ENCODE results near the gene PATJ.

PATJ gene

DNA sequence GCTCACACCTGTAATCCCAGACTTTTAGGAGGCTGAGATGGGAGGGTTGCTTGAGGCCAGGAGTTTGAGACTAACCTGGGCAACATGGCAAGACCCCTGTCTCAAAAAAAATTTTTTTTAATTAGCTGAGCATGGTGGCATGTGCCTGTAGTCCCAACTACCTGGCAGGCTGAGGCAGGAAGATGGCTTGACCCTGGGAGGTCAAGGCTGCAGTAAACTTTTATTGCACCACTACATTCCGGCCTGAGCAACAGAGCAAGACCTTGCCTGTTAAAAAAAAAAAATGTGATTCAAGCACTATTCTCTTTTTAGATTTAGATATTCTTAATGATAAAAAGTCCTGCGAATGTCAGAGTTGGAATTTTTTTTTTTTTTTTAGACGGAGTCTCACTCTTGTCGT, 349.8 kb downstream of the PATJ start:
- Histone ChIP-seq H3K36me3 (ENCODE audit: insufficient read depth, low read length) (no peaks in the 10 kb centered on the region), H3K9me3 (ENCODE audit: low read depth, low read length) (no peaks in the 10 kb centered on the region), H3K27ac (no peak overlapping the region), H3K9ac (ENCODE audit: insufficient read length) (no peak overlapping the region), H3K4me3 (no peak overlapping the region)
- no peak for DNase-seq (ENCODE audit: low read depth, low spot score)
- no peak for TF ChIP-seq EZH2 (IDR thresholded peaks at IDR 0.05)
- TF ChIP-seq FOXP2 (optimal IDR thresholded peaks at IDR 0.05; ENCODE audit: control extremely low read depth, extremely low read length, insufficient read depth), result no peak
- no peak for TF ChIP-seq POLR2AphosphoS5 (IDR thresholded peaks at IDR 0.05; ENCODE audit: borderline replicate concordance, low read depth, low read length)

DNA sequence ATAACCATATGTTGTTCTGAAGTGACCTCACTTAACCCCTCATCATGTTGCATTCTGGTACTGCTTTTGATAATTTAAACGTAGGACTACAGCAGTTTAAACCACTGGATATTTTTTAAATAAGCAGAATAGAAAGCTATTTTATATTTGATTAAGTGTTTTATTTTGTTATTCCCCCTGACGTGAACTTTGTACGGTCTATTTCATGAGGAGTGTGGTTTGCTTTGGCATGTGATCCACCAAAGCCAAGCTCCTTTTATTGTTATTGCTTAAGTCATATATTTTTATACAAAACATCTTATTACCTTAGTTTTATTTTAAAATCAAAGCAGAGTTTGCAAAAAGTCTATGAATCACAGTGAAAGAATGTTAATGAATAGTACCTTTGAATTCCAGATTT, 351.0 kb downstream of the PATJ start:
- H3K27ac ChIP-seq, result no peak overlapping the region
- H3K9ac ChIP-seq (ENCODE audit: insufficient read length), result no peak overlapping the region
- H3K9me3 ChIP-seq (ENCODE audit: low read depth, low read length), result no peaks in the 10 kb centered on the region

DNA sequence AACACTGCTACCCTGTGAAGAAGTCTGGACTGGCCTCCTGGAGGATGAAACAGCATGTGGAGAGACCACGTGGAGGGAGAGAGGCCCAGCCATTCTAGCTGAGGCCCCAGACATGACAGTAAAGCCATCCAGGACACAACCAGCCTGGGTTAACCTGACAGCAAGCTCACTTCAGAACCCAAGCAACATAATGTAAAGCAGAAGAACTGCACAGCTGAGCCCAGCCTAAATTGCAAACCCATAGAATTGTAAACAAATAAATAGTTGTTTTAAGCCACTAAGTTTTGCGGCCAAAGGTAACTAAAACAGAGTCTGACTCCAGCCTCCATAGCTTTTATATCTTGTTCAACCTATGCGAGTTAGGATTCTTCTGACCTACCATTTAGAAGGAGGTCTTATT, 355.2 kb downstream of the PATJ start:
- no peak overlapping the region for H3K4me3 ChIP-seq
- H3K27ac ChIP-seq, result no peak overlapping the region
- TF ChIP-seq EZH2 (IDR thresholded peaks at IDR 0.05), result no peak
- no peak for TF ChIP-seq FOXP2 (optimal IDR thresholded peaks at IDR 0.05; ENCODE audit: control extremely low read depth, extremely low read length, insufficient read depth)
- no peak for TF ChIP-seq POLR2AphosphoS5 (IDR thresholded peaks at IDR 0.05; ENCODE audit: borderline replicate concordance, low read depth, low read length)
- no peaks in the 10 kb centered on the region for H3K9me3 ChIP-seq (ENCODE audit: low read depth, low read length)
- H3K36me3 ChIP-seq (ENCODE audit: insufficient read depth, low read length), result no peaks in the 10 kb centered on the region
- DNase-seq (ENCODE audit: low read depth, low spot score), result no peak
- no peak overlapping the region for H3K9ac ChIP-seq (ENCODE audit: insufficient read length)

More for the DNA sequence above, 351.0 kb downstream of the PATJ start:
- TF ChIP-seq POLR2AphosphoS5 (IDR thresholded peaks at IDR 0.05; ENCODE audit: borderline replicate concordance, low read depth, low read length) (no peak), EZH2 (IDR thresholded peaks at IDR 0.05) (no peak), FOXP2 (optimal IDR thresholded peaks at IDR 0.05; ENCODE audit: control extremely low read depth, extremely low read length, insufficient read depth) (no peak)
- DNase-seq (ENCODE audit: low read depth, low spot score), result no peak
- Histone ChIP-seq H3K4me3 (no peak overlapping the region), H3K36me3 (ENCODE audit: insufficient read depth, low read length) (no peaks in the 10 kb centered on the region)

DNA sequence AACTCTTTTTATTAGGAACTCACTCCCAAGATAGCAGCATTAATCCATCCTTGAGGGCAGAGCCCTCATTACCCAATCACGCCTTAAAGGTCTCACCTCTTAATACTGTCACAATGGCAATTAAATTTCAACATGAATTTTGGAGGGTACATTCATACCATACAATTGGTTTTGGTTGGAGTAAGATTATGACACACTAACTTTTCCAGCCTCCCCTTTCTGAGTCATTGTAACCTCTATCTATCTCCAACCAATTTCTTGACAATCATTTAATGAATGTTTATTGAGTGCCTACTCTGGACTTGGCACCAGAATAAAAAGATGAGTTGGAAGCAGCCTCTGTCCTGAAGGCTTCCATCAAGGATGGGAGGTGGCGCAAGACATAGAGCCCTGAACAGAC, 358.2 kb downstream of the PATJ start:
- Histone ChIP-seq H3K9ac (ENCODE audit: insufficient read length) (no peak overlapping the region), H3K9me3 (ENCODE audit: low read depth, low read length) (no peaks in the 10 kb centered on the region), H3K27ac (no peak overlapping the region), H3K4me3 (no peak overlapping the region), H3K36me3 (ENCODE audit: insufficient read depth, low read length) (no peaks in the 10 kb centered on the region)
- TF ChIP-seq POLR2AphosphoS5 (IDR thresholded peaks at IDR 0.05; ENCODE audit: borderline replicate concordance, low read depth, low read length), result no peak
- no peak for TF ChIP-seq FOXP2 (optimal IDR thresholded peaks at IDR 0.05; ENCODE audit: control extremely low read depth, extremely low read length, insufficient read depth)
- TF ChIP-seq EZH2 (IDR thresholded peaks at IDR 0.05), result no peak
- no peak for DNase-seq (ENCODE audit: low read depth, low spot score)

DNA sequence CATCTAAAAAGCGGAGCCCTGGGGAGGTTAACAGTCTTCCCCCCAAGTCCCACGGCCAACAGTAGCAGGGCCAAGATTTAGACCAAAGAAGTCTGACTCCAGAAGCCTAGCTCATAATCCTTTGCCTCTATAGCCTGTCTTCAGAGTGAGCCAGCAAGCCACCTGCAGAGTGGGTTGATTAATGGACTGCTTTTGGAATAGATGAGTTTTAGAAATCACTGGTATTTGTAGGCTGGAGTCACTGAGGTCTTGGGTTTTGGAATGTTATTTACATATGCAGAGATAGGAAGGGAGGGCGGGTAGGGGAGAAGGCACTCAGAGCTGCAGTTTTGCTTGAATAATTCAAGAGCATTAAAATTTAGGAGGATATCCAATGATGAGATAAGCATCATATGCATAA, 361.6 kb downstream of the PATJ start:
- TF ChIP-seq EZH2 (IDR thresholded peaks at IDR 0.05), result no peak
- no peak for TF ChIP-seq FOXP2 (optimal IDR thresholded peaks at IDR 0.05; ENCODE audit: control extremely low read depth, extremely low read length, insufficient read depth)
- no peak for TF ChIP-seq POLR2AphosphoS5 (IDR thresholded peaks at IDR 0.05; ENCODE audit: borderline replicate concordance, low read depth, low read length)

DNA sequence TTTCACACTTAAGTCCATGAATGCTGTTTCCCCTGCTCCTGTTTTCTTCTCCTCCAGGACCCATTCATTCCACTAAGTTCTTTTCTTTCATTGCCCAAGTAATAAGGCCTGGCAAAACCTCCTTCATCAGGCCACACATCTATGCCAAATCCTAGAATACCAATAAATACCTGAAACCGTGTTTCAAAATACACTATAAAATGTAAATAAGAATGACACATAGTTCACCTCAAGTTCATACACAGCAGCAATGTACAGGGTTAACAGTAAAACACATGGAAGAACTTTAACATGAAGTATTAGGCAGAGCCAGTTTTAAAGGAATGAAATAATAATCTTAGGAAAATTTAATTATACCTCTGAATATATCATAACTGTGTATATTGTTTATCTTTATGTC, 365.6 kb downstream of the PATJ start:
- Histone ChIP-seq H3K9ac (ENCODE audit: insufficient read length) (no peak overlapping the region), H3K9me3 (ENCODE audit: low read depth, low read length) (no peaks in the 10 kb centered on the region), H3K4me3 (no peak overlapping the region), H3K36me3 (ENCODE audit: insufficient read depth, low read length) (no peaks in the 10 kb centered on the region), H3K27ac (no peak overlapping the region)
- TF ChIP-seq EZH2 (IDR thresholded peaks at IDR 0.05), result no peak
- TF ChIP-seq FOXP2 (optimal IDR thresholded peaks at IDR 0.05; ENCODE audit: control extremely low read depth, extremely low read length, insufficient read depth), result no peak
- no peak for TF ChIP-seq POLR2AphosphoS5 (IDR thresholded peaks at IDR 0.05; ENCODE audit: borderline replicate concordance, low read depth, low read length)
- DNase-seq (ENCODE audit: low read depth, low spot score), result no peak

More for the DNA sequence above, 361.6 kb downstream of the PATJ start:
- no peaks in the 10 kb centered on the region for H3K9me3 ChIP-seq (ENCODE audit: low read depth, low read length)
- H3K9ac ChIP-seq (ENCODE audit: insufficient read length), result no peak overlapping the region
- H3K36me3 ChIP-seq (ENCODE audit: insufficient read depth, low read length), result no peaks in the 10 kb centered on the region
- no peak overlapping the region; the same call in 1 of the 2 replicates for H3K27ac ChIP-seq
- no peak for DNase-seq (ENCODE audit: low read depth, low spot score)
- H3K4me3 ChIP-seq, result no peak overlapping the region

DNA sequence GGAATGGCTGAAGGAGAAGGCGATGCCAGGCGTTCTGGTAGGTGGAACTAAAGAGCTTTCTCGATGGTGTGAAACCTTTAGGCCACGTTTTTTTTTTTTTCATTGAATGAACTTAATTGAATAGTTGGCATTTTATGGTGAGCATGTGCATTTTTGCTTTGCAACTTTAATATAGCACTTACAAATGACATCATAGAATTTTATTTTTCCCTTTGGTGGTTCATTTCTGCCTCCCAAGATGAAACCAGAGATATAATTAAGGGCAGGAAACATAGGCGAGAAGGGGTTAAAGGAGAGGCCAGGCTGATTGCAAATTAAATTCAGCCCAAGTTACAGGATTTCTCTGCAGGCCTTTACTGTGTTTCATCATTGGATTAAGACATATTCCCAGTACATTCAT, 366.8 kb downstream of the PATJ start:
- Histone ChIP-seq H3K36me3 (ENCODE audit: insufficient read depth, low read length) (no peaks in the 10 kb centered on the region), H3K9ac (ENCODE audit: insufficient read length) (no peak overlapping the region), H3K9me3 (ENCODE audit: low read depth, low read length) (no peaks in the 10 kb centered on the region), H3K4me3 (no peak overlapping the region), H3K27ac (no peak overlapping the region)
- TF ChIP-seq FOXP2 (optimal IDR thresholded peaks at IDR 0.05; ENCODE audit: control extremely low read depth, extremely low read length, insufficient read depth), result no peak
- no peak for TF ChIP-seq POLR2AphosphoS5 (IDR thresholded peaks at IDR 0.05; ENCODE audit: borderline replicate concordance, low read depth, low read length)
- no peak for TF ChIP-seq EZH2 (IDR thresholded peaks at IDR 0.05)
- DNase-seq (ENCODE audit: low read depth, low spot score), result no peak

DNA sequence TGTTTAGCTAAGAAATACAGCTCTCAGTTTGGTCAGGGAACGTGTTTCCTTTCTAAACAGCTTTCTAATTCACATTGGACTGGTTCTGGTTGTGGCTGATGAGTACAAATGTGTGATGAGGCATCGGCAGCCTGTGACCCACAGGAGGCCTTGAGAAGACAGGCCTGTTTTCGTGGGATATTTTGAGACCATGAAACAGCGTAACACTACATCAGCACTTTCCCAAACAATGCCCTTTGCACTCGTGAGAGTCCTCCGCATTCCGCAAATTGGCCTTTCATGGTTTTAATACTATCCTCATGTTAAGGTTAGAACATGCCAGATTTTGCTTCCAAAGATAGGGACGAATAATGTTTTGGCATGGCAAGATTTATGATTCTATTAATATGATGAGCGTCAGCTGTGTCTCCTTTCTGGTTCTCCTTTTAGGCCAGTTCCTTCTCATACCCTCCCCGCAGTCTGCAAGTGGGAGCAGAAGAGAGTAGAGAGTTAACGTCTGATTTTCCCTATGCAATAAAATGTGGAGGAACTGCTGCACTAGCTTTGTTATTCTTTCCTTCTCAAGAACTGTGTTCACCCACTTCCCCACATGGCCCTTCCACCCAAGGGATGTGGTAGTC, 368.0 kb downstream of the PATJ start:
- no peak overlapping the region for H3K9ac ChIP-seq (ENCODE audit: insufficient read length)
- H3K27ac ChIP-seq, result no peak overlapping the region
- H3K36me3 ChIP-seq (ENCODE audit: insufficient read depth, low read length), result no peaks in the 10 kb centered on the region
- H3K9me3 ChIP-seq (ENCODE audit: low read depth, low read length), result no peaks in the 10 kb centered on the region
- TF ChIP-seq FOXP2 (optimal IDR thresholded peaks at IDR 0.05; ENCODE audit: control extremely low read depth, extremely low read length, insufficient read depth), result no peak
- TF ChIP-seq EZH2 (IDR thresholded peaks at IDR 0.05), result no peak
- no peak for TF ChIP-seq POLR2AphosphoS5 (IDR thresholded peaks at IDR 0.05; ENCODE audit: borderline replicate concordance, low read depth, low read length)
- no peak for DNase-seq (ENCODE audit: low read depth, low spot score)
- H3K4me3 ChIP-seq, result no peak overlapping the region

DNA sequence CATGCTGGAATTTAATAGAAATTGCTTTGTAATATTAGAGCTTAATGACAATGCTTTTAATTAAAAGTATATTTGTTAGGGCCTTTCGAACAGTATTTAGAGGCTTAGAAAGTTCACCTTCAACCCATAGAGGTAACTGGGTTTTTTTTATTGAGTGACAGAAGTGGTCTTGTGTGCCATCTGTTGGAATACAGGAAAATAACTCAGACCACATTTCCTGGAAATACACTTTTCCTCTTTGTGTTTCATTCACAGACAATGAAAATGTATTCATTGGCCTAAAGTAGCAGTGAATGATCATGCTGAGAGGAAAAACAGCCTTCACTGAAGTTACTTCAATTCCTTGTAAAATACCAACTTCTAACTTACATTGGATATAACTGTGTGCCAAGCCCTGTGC, 368.8 kb downstream of the PATJ start:
- no peak for DNase-seq (ENCODE audit: low read depth, low spot score)
- TF ChIP-seq FOXP2 (optimal IDR thresholded peaks at IDR 0.05; ENCODE audit: control extremely low read depth, extremely low read length, insufficient read depth) (no peak), EZH2 (IDR thresholded peaks at IDR 0.05) (no peak), POLR2AphosphoS5 (IDR thresholded peaks at IDR 0.05; ENCODE audit: borderline replicate concordance, low read depth, low read length) (no peak)
- H3K36me3 ChIP-seq (ENCODE audit: insufficient read depth, low read length), result no peaks in the 10 kb centered on the region
- H3K27ac ChIP-seq, result no peak overlapping the region
- no peak overlapping the region for H3K4me3 ChIP-seq
- H3K9me3 ChIP-seq (ENCODE audit: low read depth, low read length), result no peaks in the 10 kb centered on the region
- no peak overlapping the region for H3K9ac ChIP-seq (ENCODE audit: insufficient read length)
